Right atrium auricular region (tissue), 2 donors: ENCODE data around the gene EHD1. TPM values are rescaled to one million over a fixed set of nuclear protein-coding genes. Genes with fewer than 3 reads are reported as not detected.

Source experiments
- DNase-seq: peaks from one replicate; pipeline ENCODE4 v3.0.0-alpha.2; 2019; ENCODE audit warnings: low spot score
- H3K27ac ChIP-seq, 2 donors: fragments of 200-600 bp; sonication (generic); 1 replicate in 1 of 2; 2 replicates in 1 of 2; pipeline ENCODE4 v1.5.1; 2016 to 2019
- H3K27me3 ChIP-seq, 2 donors: fragments of 200-600 bp; sonication (generic); one replicate each; pipeline versions ENCODE4 v1.5.1 to v1.6.0; 2017 to 2019
- H3K36me3 ChIP-seq: fragments of 200-600 bp; sonication (generic); one replicate; pipeline ENCODE4 v1.5.1; 2016
- H3K4me1 ChIP-seq, 2 donors: fragments of 200-600 bp; sonication (generic); one replicate each; pipeline versions ENCODE4 v1.5.1 to v1.6.0; 2017 to 2019
- H3K4me3 ChIP-seq, 2 donors: fragments of 200-600 bp; sonication (generic); 1 replicate in 1 of 2; 2 replicates in 1 of 2; pipeline ENCODE4 v1.5.1; 2017 to 2019; ENCODE audit warnings: mild to moderate bottlenecking in 1 of 2, moderate library complexity in 1 of 2
- H3K9me3 ChIP-seq, 2 donors: fragments of 200-600 bp; sonication (generic); one replicate each; pipeline ENCODE4 v1.5.1; 2019
- CTCF ChIP-seq, 2 donors: fragments of 200-600 bp; sonication (generic); IDR thresholded peaks; one replicate each; pipeline ENCODE4 v1.5.1; 2019; ENCODE audit warnings: antibody characterized with exemption in 2 of 2
- total RNA-seq, 2 donors: library from RNA; depleted of rRNA; stranded (reverse); fragments of >200 nt; gene quantifications; one replicate each; pipeline ENCODE4 v1.1.0, GENCODE V29; 2016

Gene EHD1
- total RNA-seq, 2 donors from 2014 or later, result 29.5 to 34.1 TPM

- no peak for DNase-seq
- H3K27ac ChIP-seq, result peak overlapping the region; percentile 97 to 98
- H3K9me3 ChIP-seq, result no peaks in the 10 kb centered on the region
- no peaks in the 10 kb centered on the region for H3K27me3 ChIP-seq
- H3K36me3 ChIP-seq, result peaks cover 13% of the 10 kb centered on the region
- H3K4me3 ChIP-seq, result peak overlapping the region in 1 of 2 donors; percentile 96
- TF ChIP-seq CTCF (IDR thresholded peaks at IDR 0.05), result no peak
- H3K4me1 ChIP-seq, result peaks cover 0 to 39% of the 10 kb centered on the region in 2 donors
Measured at GRCh38 chr11:64923151-64923661, 44.8 kb upstream of the EHD1 start.

- Histone ChIP-seq H3K4me3 (no peak overlapping the region), H3K27me3 (no peaks in the 10 kb centered on the region), H3K27ac (no peak overlapping the region), H3K36me3 (no peaks in the 10 kb centered on the region), H3K9me3 (no peaks in the 10 kb centered on the region), H3K4me1 (peaks cover 0 to 42% of the 10 kb centered on the region in 2 donors)
- DNase-seq, result no peak
- TF ChIP-seq CTCF (IDR thresholded peaks at IDR 0.05), result no peak
Measured at GRCh38 chr11:64921384-64921783, 43.0 kb upstream of the EHD1 start.

GRCh38 chr11:64920124-64920523 is 41.7 kb upstream of the EHD1 start:
- Histone ChIP-seq H3K4me3 (no peak overlapping the region), H3K4me1 (peaks cover 0 to 42% of the 10 kb centered on the region in 2 donors), H3K27ac (no peak overlapping the region), H3K27me3 (no peaks in the 10 kb centered on the region), H3K36me3 (no peaks in the 10 kb centered on the region), H3K9me3 (no peaks in the 10 kb centered on the region)
- DNase-seq, result no peak
- TF ChIP-seq CTCF (IDR thresholded peaks at IDR 0.05), result no peak

- H3K27ac ChIP-seq, result peak overlapping the region in 1 of 2 donors; percentile 4
Measured at GRCh38 chr11:64919627-64920026, 41.2 kb upstream of the EHD1 start.

GRCh38 chr11:64918017-64918416 is 39.6 kb upstream of the EHD1 start:
- no peak for DNase-seq
- Histone ChIP-seq H3K27ac (peak overlapping the region; percentile 77 to 86), H3K4me1 (peaks cover 0 to 34% of the 10 kb centered on the region in 2 donors), H3K36me3 (peaks cover 12% of the 10 kb centered on the region), H3K4me3 (peak overlapping the region; percentile 45 to 84), H3K9me3 (no peaks in the 10 kb centered on the region), H3K27me3 (no peaks in the 10 kb centered on the region)
- TF ChIP-seq CTCF (IDR thresholded peaks at IDR 0.05), result no peak

More at GRCh38 chr11:64919627-64920026, 41.2 kb upstream of the EHD1 start:
- peaks cover 0 to 42% of the 10 kb centered on the region in 2 donors for H3K4me1 ChIP-seq
- H3K4me3 ChIP-seq, result no peak overlapping the region
- H3K36me3 ChIP-seq, result no peaks in the 10 kb centered on the region
- no peaks in the 10 kb centered on the region for H3K27me3 ChIP-seq
- no peak for TF ChIP-seq CTCF (IDR thresholded peaks at IDR 0.05)
- no peak for DNase-seq
- no peaks in the 10 kb centered on the region for H3K9me3 ChIP-seq

GRCh38 chr11:64917663-64917995 is 39.2 kb upstream of the EHD1 start:
- no peaks in the 10 kb centered on the region for H3K9me3 ChIP-seq
- DNase-seq, result no peak
- H3K36me3 ChIP-seq, result peaks cover 16% of the 10 kb centered on the region
- H3K27me3 ChIP-seq, result no peaks in the 10 kb centered on the region
- peak overlapping the region; percentile 45 to 84 for H3K4me3 ChIP-seq
- peak overlapping the region; percentile 77 to 86 for H3K27ac ChIP-seq
- no peak for TF ChIP-seq CTCF (IDR thresholded peaks at IDR 0.05)
- H3K4me1 ChIP-seq, result peaks cover 0 to 34% of the 10 kb centered on the region in 2 donors
